Upper lobe of right lung (tissue), 1 donor: Measurements from ENCODE around the gene SMAD7. TPM values are rescaled to one million over a fixed set of nuclear protein-coding genes. Genes with fewer than 3 reads are reported as not detected.
A peak's percentile ranks its signal among the peaks of the same experiment; 100 is the strongest.

Source experiments
- ATAC-seq: fragments of 200-7000 bp; cut with Tn5 transposase; one replicate; pipeline ENCODE4 v1.9.1; 2020; ENCODE audit warnings: mild to moderate bottlenecking, moderate library complexity
- DNase-seq: peaks from one replicate; pipeline ENCODE4 v3.0.0-alpha.2; 2020
- H3K27ac ChIP-seq: fragments of 200-600 bp; one replicate; pipeline ENCODE4 v1.8.0; 2022
- H3K27me3 ChIP-seq: fragments of 200-600 bp; one replicate; pipeline ENCODE4 v1.8.0; 2022; ENCODE audit warnings: mild to moderate bottlenecking
- H3K36me3 ChIP-seq: fragments of 200-600 bp; one replicate; pipeline ENCODE4 v1.8.0; 2022
- H3K4me1 ChIP-seq: fragments of 200-600 bp; one replicate; pipeline ENCODE4 v1.8.0; 2022
- H3K4me3 ChIP-seq: fragments of 200-600 bp; one replicate; pipeline ENCODE4 v1.8.0; 2022; ENCODE audit warnings: mild to moderate bottlenecking
- H3K9me3 ChIP-seq: fragments of 200-600 bp; one replicate; pipeline ENCODE4 v1.8.0; 2022
- CTCF ChIP-seq: fragments of 200-600 bp; IDR thresholded peaks from one replicate; pipeline ENCODE4 v1.8.0; 2022; ENCODE audit warnings: antibody characterized with exemption
- intact Hi-C: fragments of 100-400 bp; cut with DNase I; formaldehyde crosslinking; loops from one replicate; pipeline ENCODE4 v1.11.0; 2022
- total RNA-seq: library from RNA; stranded (reverse); fragmentation: NEBNext Ultra II Directional; extraction: Animal tissue kit (Norgen Biotek cat#: 25700); gene quantifications from one replicate; pipeline ENCODE4 v1.2.1, GENCODE V29; 2021
- donor health status: DM: no; HTN: yes; CAD: no; lungs with severe emphysema.

Gene SMAD7
- total RNA-seq, 1 donor from 2014 or later, result 68.9 TPM

GRCh38 chr18:48951448-48952286, 902 bp upstream of the SMAD7 start:
- no peak for TF ChIP-seq CTCF
- H3K4me1 ChIP-seq, result peaks cover 50% of the 10 kb centered on the region
- no peaks in the 10 kb centered on the region for H3K27me3 ChIP-seq
- H3K9me3 ChIP-seq, result no peaks in the 10 kb centered on the region
- peak overlapping the region; percentile 83 for H3K4me3 ChIP-seq
- DNase-seq (peak; percentile 95), ATAC-seq (peak; percentile 73)
- H3K36me3 ChIP-seq, result peaks cover 5% of the 10 kb centered on the region
- peak overlapping the region; percentile 97 for H3K27ac ChIP-seq
- intact Hi-C loops, result no loop called here

GRCh38 chr18:48949606-48950535, 894 bp downstream of the SMAD7 start:
- peak; percentile 85 for DNase-seq
- intact Hi-C loops, result loop anchor here (10.0 kb wide), 1 partner anchor 275 kb away; no protein-coding TSS in a partner anchor
- Histone ChIP-seq H3K4me1 (peaks cover 50% of the 10 kb centered on the region), H3K27me3 (no peaks in the 10 kb centered on the region), H3K4me3 (peak overlapping the region; percentile 83), H3K27ac (peak overlapping the region; percentile 95), H3K9me3 (no peaks in the 10 kb centered on the region), H3K36me3 (peaks cover 5% of the 10 kb centered on the region)
- TF ChIP-seq CTCF, result peak; percentile 24
- ATAC-seq, result peak; percentile 51

GRCh38 chr18:48949050-48949605, 1.6 kb downstream of the SMAD7 start:
- intact Hi-C loops, result loop anchor here (10.0 kb wide), 1 partner anchor 274 kb away; no protein-coding TSS in a partner anchor

DNA sequence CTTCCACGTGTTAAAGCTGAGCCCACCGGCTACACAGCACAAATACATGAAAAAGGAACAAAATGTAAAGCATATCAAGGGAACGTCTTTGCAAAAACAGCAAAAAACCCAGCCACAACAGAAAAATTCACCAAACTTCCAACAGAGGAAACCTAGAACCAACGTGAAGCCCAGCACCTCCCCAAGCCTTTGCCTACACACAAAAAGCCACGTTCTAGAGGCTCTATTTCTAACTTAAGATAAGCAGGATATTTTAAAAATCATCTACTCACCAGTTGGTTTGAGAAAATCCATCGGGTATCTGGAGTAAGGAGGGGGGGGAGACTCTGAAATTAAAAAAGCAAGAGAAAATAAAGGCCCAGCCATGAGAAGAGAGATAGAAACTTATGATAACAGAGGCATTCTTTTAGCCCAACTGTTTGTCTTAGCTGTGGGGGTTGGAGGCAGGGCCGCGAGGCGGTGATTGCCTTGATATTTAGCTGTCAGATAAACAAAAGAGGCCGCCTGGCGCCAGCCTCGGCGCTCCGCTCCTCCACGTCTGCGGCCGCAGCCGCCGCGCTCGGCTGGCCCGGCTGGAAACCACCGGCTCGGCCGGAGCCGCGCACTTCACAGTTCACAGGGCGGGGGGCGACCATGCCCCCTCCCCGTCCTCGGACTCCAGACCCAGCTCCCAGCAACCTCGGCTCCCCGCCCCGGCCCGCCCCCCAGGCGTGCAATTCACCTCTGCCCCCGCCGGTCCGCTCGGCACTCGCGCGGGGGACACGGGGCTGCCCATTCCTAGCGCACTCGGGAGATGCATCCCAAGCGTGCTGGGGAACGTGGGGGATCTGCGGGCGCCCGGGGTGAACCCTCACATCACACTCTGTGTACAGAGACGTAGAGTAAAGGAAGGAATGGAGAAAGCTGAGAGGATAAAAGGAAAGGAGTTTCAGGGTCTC, 2.4 kb downstream of the SMAD7 start:
- peak overlapping the region; percentile 83 for H3K4me3 ChIP-seq
- intact Hi-C loops, result loop anchor here (10.0 kb wide), 1 partner anchor 274 kb away; no protein-coding TSS in a partner anchor
- no peaks in the 10 kb centered on the region for H3K9me3 ChIP-seq
- ATAC-seq (peak; percentile 1), DNase-seq (peak; percentile 83)
- H3K27ac ChIP-seq, result peak overlapping the region; percentile 95
- peaks cover 54% of the 10 kb centered on the region for H3K4me1 ChIP-seq
- H3K27me3 ChIP-seq, result no peaks in the 10 kb centered on the region
- H3K36me3 ChIP-seq, result peaks cover 5% of the 10 kb centered on the region
- TF ChIP-seq CTCF, result peak; percentile 8

More at GRCh38 chr18:48949050-48949605, 1.6 kb downstream of the SMAD7 start:
- ATAC-seq, result no peak
- DNase-seq, result peak; percentile 85
- H3K36me3 ChIP-seq, result peaks cover 5% of the 10 kb centered on the region
- peak overlapping the region; percentile 83 for H3K4me3 ChIP-seq
- no peaks in the 10 kb centered on the region for H3K9me3 ChIP-seq
- peaks cover 51% of the 10 kb centered on the region for H3K4me1 ChIP-seq
- no peaks in the 10 kb centered on the region for H3K27me3 ChIP-seq
- peak overlapping the region; percentile 95 for H3K27ac ChIP-seq
- no peak for TF ChIP-seq CTCF
